GM23338 (cell line): ENCODE results near the gene ST8SIA6. TPM values are rescaled to one million over a fixed set of nuclear protein-coding genes. Genes with fewer than 3 reads are reported as not detected.

ENCODE experiments used
- ATAC-seq: fragments of 200-7000 bp; cut with Tn5 transposase; 3 replicates; pipeline ENCODE4 v1.9.1; 2020
- DNase-seq: peaks from one replicate; pipeline ENCODE4 v3.0.0-alpha.2; 2015; ENCODE audit warnings: low spot score
- H2AFZ ChIP-seq: fragments of 200-600 bp; sonication (generic); 2 replicates; pipeline ENCODE4 v1.8.0; 2016; ENCODE audit warnings: antibody characterized with exemption, mild to moderate bottlenecking, moderate library complexity
- H3F3A ChIP-seq: fragments of 200-600 bp; sonication (generic); replicated peaks from 2 replicates; pipeline ENCODE4 v1.8.0; 2017; ENCODE audit warnings: antibody characterized with exemption, mixed run types, low read depth
- H3K27ac ChIP-seq: fragments of 200-600 bp; sonication (generic); 2 replicates; pipeline ENCODE4 v1.6.1; 2016; ENCODE audit warnings: low read depth
- H3K27me3 ChIP-seq: fragments of 200-600 bp; sonication (generic); 2 replicates; pipeline ENCODE4 v1.8.0; 2016; ENCODE audit warnings: mild to moderate bottlenecking, mixed run types, moderate library complexity; ENCODE audit not compliant: insufficient read depth
- H3K36me3 ChIP-seq: fragments of 200-600 bp; sonication (generic); 2 replicates; pipeline ENCODE4 v1.8.0; 2016; ENCODE audit warnings: mild to moderate bottlenecking; ENCODE audit not compliant: insufficient read depth
- H3K4me1 ChIP-seq: fragments of 200-600 bp; sonication (generic); 2 replicates; pipeline ENCODE4 v1.8.0; 2016; ENCODE audit warnings: mild to moderate bottlenecking, moderate library complexity; ENCODE audit not compliant: insufficient read depth
- H3K4me2 ChIP-seq: fragments of 200-600 bp; sonication (generic); 2 replicates; pipeline ENCODE4 v1.7.1; 2017; ENCODE audit warnings: mixed run types
- H3K4me3 ChIP-seq: fragments of 200-600 bp; sonication (generic); 2 replicates; pipeline ENCODE4 v1.6.1; 2016; ENCODE audit warnings: mixed run types
- H3K79me2 ChIP-seq: fragments of 200-600 bp; sonication (generic); replicated peaks from 2 replicates; pipeline ENCODE4 v1.8.0; 2017; ENCODE audit warnings: mild to moderate bottlenecking; ENCODE audit not compliant: insufficient read depth
- H3K9me2 ChIP-seq: fragments of 200-600 bp; sonication (generic); 2 replicates; pipeline ENCODE4 v1.8.0; 2017; ENCODE audit not compliant: insufficient read depth
- H4K20me1 ChIP-seq: fragments of 200-600 bp; sonication (generic); replicated peaks from 2 replicates; pipeline ENCODE4 v1.8.0; 2017; ENCODE audit warnings: mild to moderate bottlenecking; ENCODE audit not compliant: insufficient read depth
- H3K27ac Mint-ChIP-seq: 2 replicates; pipeline ENCODE4 v1.8.0; 2020; ENCODE audit warnings: inconsistent platforms, mild to moderate bottlenecking, moderate library complexity, mixed read lengths
- H3K27me3 Mint-ChIP-seq: 3 replicates; pipeline ENCODE4 v1.8.0; 2022; ENCODE audit warnings: low read depth, mild to moderate bottlenecking, moderate library complexity, mixed read lengths, inconsistent platforms; ENCODE audit not compliant: insufficient read depth, poor library complexity
- H3K36me3 Mint-ChIP-seq: 3 replicates; pipeline ENCODE4 v1.8.0; 2021; ENCODE audit warnings: low read depth, mild to moderate bottlenecking, inconsistent platforms, moderate library complexity, mixed read lengths
- H3K4me1 Mint-ChIP-seq: 3 replicates; pipeline ENCODE4 v1.8.0; 2020; ENCODE audit warnings: mild to moderate bottlenecking, inconsistent platforms, mixed read lengths
- H3K4me3 Mint-ChIP-seq: 3 replicates; pipeline ENCODE4 v1.8.0; 2021; ENCODE audit warnings: moderate library complexity, mild to moderate bottlenecking, inconsistent platforms, mixed read lengths
- H3K9me3 Mint-ChIP-seq: 3 replicates; pipeline ENCODE4 v1.8.0; 2020; ENCODE audit warnings: moderate library complexity, mild to moderate bottlenecking, inconsistent platforms, mixed read lengths
- CREB1 ChIP-seq: fragments of 250-450 bp; sonication (Bioruptor Pico); IDR thresholded peaks from 2 replicates; pipeline ENCODE4 v1.5.0; 2020; ENCODE audit warnings: low read depth, mild to moderate bottlenecking, moderate library complexity
- ETS1 ChIP-seq: IDR thresholded peaks from 2 replicates; pipeline ENCODE4 v1.6.1; 2016; ENCODE audit warnings: antibody characterized with exemption
- EZH2 ChIP-seq: fragments of 200-600 bp; sonication (generic); IDR thresholded peaks from one replicate; pipeline ENCODE4 v1.8.0; 2017; ENCODE audit warnings: antibody characterized with exemption, mild to moderate bottlenecking, low read depth; ENCODE audit not compliant: unreplicated experiment
- NANOG ChIP-seq: IDR thresholded peaks from 2 replicates; pipeline ENCODE4 v1.6.1; 2016; ENCODE audit warnings: antibody characterized with exemption, borderline replicate concordance
- REST ChIP-seq: IDR thresholded peaks from one replicate; pipeline ENCODE4 v1.6.1; 2018; ENCODE audit warnings: antibody characterized with exemption; ENCODE audit not compliant: unreplicated experiment
- ZNF331 ChIP-seq: fragments of 250-450 bp; sonication (Bioruptor Pico); IDR thresholded peaks from 2 replicates; pipeline ENCODE4 v1.5.0; 2020; ENCODE audit warnings: low read depth, mild to moderate bottlenecking, moderate library complexity
- polyA plus RNA-seq: library from polyadenylated mRNA; unstranded; fragments of >200 nt; fragmentation: Nextera tagmentation; extraction: Ambion mirVana; gene quantifications from 2 replicates; pipeline ENCODE4 v1.2.1, GENCODE V29; 2016
- total RNA-seq: library from RNA; depleted of rRNA; stranded (reverse); fragments of >200 nt; shearing (Covaris generic); gene quantifications from 2 replicates; pipeline ENCODE4 v1.2.3, GENCODE V29; 2014
- TF ChIP-seq, protein P1 (sequence below), 2 experiments: fragments of 200-600 bp in 1 of 2; sonication (generic) in 1 of 2; conservative IDR thresholded peaks; 2 replicates each; pipeline versions ENCODE4 v1.5.1 to v1.6.1; 2016 to 2017; ENCODE audit warnings: antibody characterized with exemption in 2 of 2, low read depth in 2 of 2, mild to moderate bottlenecking in 2 of 2, moderate library complexity in 1 of 2

The ST8SIA6 gene
- total and polyA plus RNA-seq, 2 experiments from 2014 or later = 1.6 to 2.3 TPM

DNA sequence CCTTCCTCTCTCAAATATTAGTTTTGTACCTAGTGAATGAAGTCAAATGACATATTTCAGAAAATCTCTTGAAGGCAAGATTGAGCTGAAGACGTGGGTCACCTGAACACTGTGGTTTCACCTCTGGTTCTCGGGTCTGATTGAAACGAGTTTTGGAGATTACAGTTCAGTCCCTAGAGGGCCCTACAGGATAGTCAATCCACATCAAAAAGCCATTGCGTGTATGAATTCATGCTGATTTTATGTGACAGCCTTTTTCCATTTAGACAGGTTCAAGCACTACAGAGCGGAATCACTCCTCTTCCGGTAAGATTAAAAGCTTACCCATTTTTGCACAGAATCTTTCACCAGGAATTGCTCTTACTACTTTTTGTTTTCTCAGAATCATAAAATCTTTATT is 164.2 kb downstream of the ST8SIA6 start:
- Mint-ChIP-seq H3K9me3 (no peaks in the 10 kb centered on the region), H3K36me3 (no peaks in the 10 kb centered on the region), H3K27me3 (no peaks in the 10 kb centered on the region), H3K4me1 (no peaks in the 10 kb centered on the region), H3K4me3 (no peak overlapping the region), H3K27ac (no peak overlapping the region)
- H3K27me3 ChIP-seq = no peaks in the 10 kb centered on the region
- no peaks in the 10 kb centered on the region for H4K20me1 ChIP-seq
- no peaks in the 10 kb centered on the region for H3K79me2 ChIP-seq
- no peaks in the 10 kb centered on the region; the same call in 1 of the 2 replicates for H3K9me2 ChIP-seq
- TF ChIP-seq, protein P1, sequence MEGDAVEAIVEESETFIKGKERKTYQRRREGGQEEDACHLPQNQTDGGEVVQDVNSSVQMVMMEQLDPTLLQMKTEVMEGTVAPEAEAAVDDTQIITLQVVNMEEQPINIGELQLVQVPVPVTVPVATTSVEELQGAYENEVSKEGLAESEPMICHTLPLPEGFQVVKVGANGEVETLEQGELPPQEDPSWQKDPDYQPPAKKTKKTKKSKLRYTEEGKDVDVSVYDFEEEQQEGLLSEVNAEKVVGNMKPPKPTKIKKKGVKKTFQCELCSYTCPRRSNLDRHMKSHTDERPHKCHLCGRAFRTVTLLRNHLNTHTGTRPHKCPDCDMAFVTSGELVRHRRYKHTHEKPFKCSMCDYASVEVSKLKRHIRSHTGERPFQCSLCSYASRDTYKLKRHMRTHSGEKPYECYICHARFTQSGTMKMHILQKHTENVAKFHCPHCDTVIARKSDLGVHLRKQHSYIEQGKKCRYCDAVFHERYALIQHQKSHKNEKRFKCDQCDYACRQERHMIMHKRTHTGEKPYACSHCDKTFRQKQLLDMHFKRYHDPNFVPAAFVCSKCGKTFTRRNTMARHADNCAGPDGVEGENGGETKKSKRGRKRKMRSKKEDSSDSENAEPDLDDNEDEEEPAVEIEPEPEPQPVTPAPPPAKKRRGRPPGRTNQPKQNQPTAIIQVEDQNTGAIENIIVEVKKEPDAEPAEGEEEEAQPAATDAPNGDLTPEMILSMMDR (conservative IDR thresholded peaks at IDR 0.05; ENCODE audit: low read depth in 2 of 2) = peak; percentile 55 to 68
- TF ChIP-seq CREB1 (CRISPR knock-in tag) = no peak
- no peak for TF ChIP-seq NANOG
- H3K4me1 ChIP-seq = no peaks in the 10 kb centered on the region
- no peaks in the 10 kb centered on the region for H3K36me3 ChIP-seq
- H3F3A ChIP-seq = no peaks in the 10 kb centered on the region
- H3K27ac ChIP-seq = no peak overlapping the region
- DNase-seq (peak; percentile 52), ATAC-seq (peak; percentile 61)
- no peak overlapping the region for H2AFZ ChIP-seq
- no peak overlapping the region for H3K4me2 ChIP-seq
- H3K4me3 ChIP-seq = no peak overlapping the region

DNA sequence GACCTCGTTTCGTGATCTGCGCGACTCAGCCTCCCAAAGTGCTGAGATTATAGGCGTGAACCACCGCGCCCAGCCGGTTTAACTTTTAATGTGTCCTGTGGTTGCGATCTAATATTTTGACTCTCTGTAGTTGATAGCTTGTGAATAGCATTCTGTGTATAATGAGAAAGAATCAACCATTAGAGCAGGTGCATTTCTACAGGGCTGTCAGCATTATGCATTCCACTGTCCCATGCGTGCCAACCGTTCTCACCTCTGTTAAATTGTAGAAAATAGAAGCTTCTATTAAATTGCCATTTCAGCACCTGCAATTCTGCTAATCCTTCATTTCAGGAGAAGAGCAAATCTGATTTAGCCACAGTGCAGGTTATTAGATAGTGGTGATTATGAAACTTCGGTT is 164.6 kb downstream of the ST8SIA6 start:
- Histone ChIP-seq H4K20me1 (no peaks in the 10 kb centered on the region), H3K4me3 (no peak overlapping the region), H3K4me1 (no peaks in the 10 kb centered on the region), H2AFZ (no peak overlapping the region), H3K79me2 (no peaks in the 10 kb centered on the region), H3K4me2 (no peak overlapping the region), H3F3A (no peaks in the 10 kb centered on the region), H3K36me3 (no peaks in the 10 kb centered on the region), H3K27me3 (no peaks in the 10 kb centered on the region), H3K27ac (no peak overlapping the region), H3K9me2 (no peaks in the 10 kb centered on the region; the same call in 1 of the 2 replicates)
- no peaks in the 10 kb centered on the region for H3K27me3 Mint-ChIP-seq
- no peak for DNase-seq
- no peak overlapping the region for H3K4me3 Mint-ChIP-seq
- H3K36me3 Mint-ChIP-seq = no peaks in the 10 kb centered on the region
- H3K4me1 Mint-ChIP-seq = no peaks in the 10 kb centered on the region
- H3K9me3 Mint-ChIP-seq = no peaks in the 10 kb centered on the region
- H3K27ac Mint-ChIP-seq = no peak overlapping the region
- ATAC-seq = no peak
- TF ChIP-seq CREB1 (CRISPR knock-in tag) (no peak), EZH2 (no peak), ETS1 (no peak), ZNF331 (no peak), REST (no peak)
- TF ChIP-seq, protein P1 (conservative IDR thresholded peaks at IDR 0.05; ENCODE audit: low read depth in 2 of 2) = no peak
